Fibroblast of peridontal ligament (primary cell): ENCODE results near the gene ANKRD36.
"Not testable (repeated sequence)": the region's sequence is repeated elsewhere in the genome, so short reads cannot be mapped to it uniquely, and the experiment has no call there.

Source experiments
- DNase-seq: peaks from one replicate; pipeline ENCODE4 v3.0.0-alpha.2; 2010; ENCODE audit errors: extremely low read depth

ANKRD36 gene

DNA sequence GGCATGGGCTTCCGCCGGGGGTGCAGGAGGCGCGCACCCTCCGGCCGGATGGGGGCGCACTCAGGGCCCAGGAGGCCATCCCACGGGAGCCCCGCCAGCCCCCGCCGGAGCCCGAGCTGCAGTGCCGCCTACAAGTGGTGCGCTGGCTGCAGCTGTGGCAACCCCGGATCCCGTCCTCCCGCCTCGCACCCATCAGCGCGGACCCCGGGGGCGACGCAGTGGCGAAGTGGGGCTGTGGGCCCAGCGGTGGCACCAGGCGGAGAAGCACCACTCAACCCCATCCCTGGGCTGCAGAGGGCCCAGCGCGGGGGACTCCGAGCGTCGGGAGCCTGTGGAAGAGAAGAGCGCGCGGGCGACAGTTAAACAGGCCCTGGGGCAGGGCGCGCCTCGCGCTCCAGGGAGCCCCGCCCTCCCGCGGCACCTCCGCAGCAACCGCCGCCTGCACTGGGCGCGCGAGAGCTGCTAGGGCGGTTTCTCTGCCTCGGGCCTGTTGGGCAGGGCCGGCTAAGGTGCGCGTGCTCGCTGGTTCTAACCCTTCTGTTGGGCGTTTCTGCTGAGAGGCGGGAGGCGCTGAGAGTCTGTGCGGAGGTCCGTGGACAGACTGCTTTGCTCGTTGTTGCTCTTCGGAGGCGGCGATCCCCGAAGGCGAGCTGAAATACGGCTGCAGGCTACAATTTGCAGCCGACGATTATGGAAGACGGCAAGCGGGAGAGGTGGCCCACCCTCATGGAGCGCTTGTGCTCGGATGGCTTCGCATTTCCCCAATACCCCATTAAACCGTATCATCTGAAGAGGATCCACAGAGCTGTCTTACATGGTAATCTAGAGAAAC is at the start of gene ANKRD36:
Gene ANKRD36 (plus strand): TSS at position 104 of the 832 bp plus-strand sequence. CDS start 587 bp downstream, at position 691.
- DNase-seq, result peak; percentile 62

GRCh38 chr2:97066030-97066429 is 46.9 kb upstream of the ANKRD36 start:
- DNase-seq, result not testable (repeated sequence)

DNA sequence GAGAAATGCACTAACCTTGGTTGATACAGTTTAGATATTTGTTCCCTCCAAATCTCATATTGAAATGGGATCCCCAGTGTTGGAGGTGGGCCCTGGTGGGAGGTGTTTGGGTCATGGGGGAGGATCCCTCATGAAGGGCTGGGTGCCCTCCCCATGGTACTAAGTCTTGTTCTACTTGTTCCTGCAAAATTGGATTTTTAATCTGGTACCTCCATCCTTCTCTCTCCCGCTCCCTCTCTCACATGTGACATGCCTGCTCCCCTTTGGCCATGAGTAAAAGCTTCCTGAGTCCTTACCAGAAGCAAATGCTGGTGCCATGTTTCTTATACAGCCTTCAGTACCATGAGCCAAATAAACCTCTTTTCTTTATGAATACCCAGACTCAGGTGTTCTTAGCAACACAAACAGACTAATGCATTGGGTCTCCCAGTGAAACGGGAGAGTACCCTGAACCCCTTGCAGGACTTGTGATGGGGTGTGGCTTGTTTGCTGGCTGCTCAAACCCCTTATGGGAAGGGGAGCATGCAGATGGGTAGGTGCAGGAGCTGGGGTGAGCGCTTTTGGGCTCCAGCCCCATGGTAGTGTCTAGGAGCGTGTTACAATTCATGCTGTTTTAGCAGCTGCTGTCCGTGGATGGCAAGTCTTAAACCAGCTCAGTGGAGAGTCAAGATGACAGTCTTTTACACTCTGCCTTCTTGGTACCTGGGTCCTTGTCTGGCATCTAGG is 45.5 kb upstream of the ANKRD36 start:
- no peak for DNase-seq

DNA sequence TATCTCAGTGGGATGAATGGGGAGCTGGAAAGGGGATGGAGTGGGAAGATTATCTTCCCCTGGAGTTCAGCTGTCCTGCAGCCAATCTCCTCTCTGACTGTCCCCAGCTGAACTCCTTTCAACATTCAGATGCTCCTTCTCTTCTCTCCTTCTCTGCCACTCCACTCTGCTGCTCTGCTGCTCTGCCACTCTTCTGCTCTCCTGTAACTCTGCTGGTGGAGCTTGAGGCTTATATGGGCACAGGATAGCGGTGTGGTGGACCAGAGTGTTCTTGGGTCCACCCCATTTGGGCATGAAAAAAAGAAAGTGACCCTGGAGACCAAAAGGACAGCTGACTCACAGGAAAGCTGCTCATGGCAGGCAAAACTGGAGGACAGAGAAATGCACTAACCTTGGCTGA is 44.9 kb upstream of the ANKRD36 start:
- no peak for DNase-seq

- not testable (repeated sequence) for DNase-seq
Measured at GRCh38 chr2:97068722-97069121, 44.2 kb upstream of the ANKRD36 start.

DNA sequence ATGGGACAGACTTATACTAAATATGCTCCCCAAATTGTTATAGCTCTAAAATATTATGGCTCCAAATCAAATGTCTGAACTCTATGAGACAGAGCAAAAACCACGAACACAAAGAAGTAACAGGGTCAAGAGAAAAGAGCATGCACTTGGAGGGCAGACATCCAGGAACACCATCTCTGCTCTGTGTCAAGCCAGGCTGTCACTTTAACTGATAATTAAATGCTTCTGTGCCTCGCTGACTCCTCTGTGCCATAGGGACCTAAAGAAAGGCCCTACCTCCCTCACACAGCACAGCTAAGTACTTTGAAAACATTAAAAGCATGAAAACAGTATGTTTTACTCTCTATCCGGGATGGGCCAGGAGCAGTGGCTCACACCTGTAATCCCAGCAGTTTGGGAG is 42.0 kb upstream of the ANKRD36 start:
- not testable (repeated sequence) for DNase-seq

DNA sequence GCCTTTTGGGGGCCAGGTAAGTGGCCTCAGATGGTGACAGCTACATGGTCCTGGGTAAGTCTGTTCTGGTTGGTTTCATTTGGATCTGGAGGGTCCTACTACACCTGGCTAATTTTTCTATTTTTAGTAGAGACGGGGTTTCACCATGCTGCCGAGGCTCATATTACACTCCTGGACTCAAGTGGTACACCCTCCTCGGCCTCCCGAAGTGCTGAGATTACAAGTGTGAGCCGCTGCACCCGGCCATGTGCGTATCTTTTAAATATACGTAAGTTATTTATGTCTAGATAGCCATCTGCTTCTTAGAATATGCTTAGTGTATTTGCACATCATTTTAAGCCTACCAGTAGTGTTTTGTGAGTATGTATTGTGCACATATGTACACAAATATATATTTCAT is 35.7 kb upstream of the ANKRD36 start:
- DNase-seq, result not testable (repeated sequence)

DNA sequence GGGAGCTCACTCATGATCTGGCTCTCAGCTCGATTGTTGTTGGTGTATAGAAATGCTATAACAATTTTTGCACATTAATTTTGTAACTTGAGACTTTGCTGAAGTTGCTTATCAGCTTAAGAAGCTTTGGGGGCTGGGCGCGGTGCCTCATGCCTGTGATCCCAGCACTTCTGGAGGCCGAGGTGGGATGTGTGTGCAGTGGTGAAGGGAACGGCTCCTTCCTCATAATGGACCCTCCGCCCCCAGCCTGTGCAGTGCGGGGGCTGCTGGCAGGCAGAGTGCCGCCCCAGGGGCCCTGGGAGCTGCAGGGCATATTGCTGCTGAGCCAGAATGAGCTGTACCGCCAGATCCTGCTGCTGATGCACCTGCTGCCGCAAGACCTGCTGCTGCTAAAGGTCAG is 32.1 kb upstream of the ANKRD36 start:
- not testable (repeated sequence) for DNase-seq

DNA sequence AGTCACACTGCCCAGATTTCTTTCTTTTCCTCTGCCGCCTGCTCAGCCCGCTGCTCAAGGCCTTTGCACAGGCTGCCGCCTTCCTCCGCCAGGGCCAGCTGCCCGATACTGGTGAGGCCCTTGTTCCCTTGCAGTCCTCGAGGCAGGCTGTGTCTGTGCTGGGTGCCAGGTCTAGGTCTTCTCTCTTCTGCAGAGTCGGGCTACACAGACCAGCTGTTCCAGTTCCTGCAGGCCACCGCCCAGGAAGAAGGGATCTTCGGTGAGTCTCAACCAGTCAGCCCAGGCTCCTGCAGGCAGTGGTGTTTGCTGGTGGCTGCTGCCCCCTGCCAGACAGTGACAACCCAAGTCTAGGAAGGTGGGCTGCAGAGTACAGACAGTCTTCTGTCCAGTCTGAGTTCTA is 30.7 kb upstream of the ANKRD36 start:
- not testable (repeated sequence) for DNase-seq

- DNase-seq, result not testable (repeated sequence)
Measured at GRCh38 chr2:97083516-97083915, 29.4 kb upstream of the ANKRD36 start.

DNA sequence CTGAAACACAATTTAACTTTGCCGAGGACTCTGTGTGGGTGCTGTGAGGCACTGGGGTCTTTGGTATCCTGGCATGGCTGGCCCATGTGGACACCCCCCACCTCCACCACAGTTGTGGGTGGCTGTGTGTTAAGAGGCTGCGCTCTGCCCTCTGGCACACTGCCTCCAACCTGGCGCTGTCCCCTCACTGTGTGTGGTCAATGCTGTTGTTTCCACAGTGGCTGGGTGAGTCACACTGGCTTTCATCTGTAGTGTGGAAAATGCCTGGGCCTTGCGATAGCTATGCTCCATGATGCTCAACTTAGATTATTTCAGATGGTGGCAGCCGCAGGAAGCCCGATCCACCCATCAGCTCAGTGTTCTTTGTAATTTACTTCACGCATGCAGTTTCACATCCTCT is 27.9 kb upstream of the ANKRD36 start:
- not testable (repeated sequence) for DNase-seq

- DNase-seq, result not testable (repeated sequence)
Measured at GRCh38 chr2:97088706-97089105, 24.2 kb upstream of the ANKRD36 start.

DNA sequence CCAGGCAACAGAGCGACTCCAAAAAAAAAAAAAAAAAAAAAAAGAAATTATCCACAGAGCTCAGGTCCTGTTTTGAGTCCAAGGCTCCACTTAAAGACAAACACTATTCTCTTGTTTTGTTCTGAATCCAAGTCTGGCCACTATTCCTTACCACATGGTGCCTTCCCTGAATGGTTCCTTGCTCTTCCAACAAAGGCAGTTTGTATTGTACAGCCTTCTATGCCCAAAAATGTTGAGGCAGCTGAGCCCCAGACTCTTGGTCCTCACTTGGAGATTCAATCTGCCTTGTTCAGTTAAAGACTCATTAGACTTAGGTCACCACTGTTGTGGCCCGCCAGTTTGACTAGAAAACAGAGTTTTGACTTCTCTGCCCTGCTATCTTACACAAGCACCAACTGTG is 20.0 kb upstream of the ANKRD36 start:
- not testable (repeated sequence) for DNase-seq

GRCh38 chr2:97093983-97094771 is 18.8 kb upstream of the ANKRD36 start:
- DNase-seq, result not testable (repeated sequence)

DNA sequence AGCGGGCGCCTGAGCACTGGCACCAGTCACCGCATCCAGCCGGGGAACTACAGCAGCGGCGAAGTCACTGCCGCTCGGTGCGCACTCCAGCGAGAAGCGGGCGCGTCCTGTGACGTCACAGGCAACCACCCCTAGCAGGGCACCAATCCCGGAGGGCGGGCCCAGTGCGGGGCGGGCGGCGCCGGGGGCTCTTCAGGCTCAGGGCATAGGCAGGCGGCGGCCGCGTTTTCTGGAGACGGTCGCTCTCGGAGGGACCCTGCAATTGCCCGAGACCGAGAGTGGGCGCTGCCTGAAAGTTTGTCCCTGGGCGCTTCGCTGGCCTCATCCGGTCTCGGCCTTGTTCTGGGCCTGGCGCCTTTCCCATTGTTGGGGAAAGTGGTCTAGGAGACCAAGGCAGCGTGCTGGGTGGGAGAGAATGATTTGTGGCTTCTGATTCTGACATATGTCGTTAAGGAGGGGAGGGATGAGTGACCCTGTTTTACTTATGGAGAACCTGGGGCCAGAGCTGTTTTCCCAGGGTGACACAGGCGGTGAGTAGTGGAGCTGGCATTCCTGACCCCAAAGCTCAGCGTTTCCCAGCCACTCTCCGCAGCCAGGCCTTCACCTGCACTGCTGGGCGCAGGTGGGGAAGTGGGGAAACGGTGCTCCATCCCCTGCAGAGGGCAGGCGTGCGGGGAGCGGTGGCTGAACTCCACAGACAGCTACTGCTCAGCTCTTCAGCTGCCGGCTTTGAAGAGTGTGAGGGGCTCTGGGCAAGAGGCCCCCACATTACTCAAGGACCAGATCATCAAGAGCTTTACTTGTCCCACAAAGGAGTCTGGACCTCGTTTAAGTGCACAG is 18.0 kb upstream of the ANKRD36 start, which contains the start of gene FAHD2B:
Gene FAHD2B (minus strand): TSS at position 111 of the 840 bp plus-strand sequence. CDS start 3,176 bp downstream, outside the sequence.
- DNase-seq, result peak; percentile 25

DNA sequence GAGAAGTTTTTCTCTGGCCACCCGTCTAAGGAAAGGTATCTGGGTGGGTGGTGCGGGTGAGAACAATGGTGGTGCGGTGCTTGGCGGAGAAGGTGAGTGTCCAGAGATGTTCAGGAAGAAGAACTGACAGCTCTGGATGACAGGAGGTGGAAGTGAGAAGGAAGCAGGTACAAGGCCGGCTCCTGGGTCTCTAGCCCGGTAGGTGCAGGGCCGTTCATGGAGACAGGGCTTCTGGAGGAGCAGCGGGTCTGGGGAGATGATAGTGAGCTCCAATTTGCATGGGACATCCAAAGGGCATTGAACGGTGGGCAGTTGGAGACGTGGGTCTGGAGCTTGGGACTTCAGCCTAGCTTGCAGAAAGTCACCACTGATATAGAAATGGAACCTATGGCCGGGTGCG is 17.3 kb upstream of the ANKRD36 start:
- no peak for DNase-seq

DNA sequence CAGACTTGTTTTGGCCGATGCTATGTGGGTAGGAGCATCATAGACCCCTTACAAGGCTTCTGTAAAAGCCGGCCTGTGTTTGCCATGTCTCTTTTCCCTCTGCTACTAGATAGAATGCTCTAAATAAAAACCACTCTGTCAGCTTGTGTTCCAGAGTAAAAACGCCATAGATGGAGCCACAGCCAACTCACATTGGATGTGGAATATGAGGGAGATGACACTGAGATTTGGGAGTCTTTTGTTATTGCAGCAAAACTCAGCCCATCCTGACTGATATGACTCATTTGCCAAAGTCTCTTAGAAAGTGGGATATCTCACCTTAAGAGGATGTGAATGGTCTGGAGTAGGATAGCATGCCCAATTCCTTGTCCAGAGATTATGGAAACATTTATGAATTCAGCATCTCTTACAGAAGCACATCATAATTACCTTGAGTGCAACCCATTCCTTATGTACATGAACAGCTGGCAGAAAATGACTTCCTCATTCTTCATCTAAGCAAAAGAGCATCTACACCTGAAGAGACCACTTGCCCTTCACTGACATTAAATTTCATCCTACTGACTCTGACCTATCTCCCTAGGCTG is 14.1 kb upstream of the ANKRD36 start:
- DNase-seq, result not testable (repeated sequence)

DNA sequence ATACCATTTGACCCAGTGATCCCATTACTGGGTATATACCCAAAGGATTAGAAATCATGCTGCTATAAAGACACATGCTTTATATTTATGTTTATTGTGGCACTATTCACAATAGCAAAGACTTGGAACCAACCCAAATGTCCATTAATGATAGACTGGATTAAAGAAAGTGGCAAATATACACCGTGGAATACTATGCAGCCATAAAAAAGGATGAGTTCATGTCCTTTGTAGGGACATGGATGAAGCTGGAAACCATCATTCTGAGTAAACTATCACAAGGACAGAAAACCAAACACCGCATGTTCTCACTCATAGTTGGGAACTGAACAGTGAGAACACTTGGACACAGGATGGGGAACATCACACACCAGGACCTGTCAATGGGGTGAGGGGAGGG is 6.1 kb upstream of the ANKRD36 start:
- not testable (repeated sequence) for DNase-seq

- DNase-seq, result not testable (repeated sequence)
Measured at GRCh38 chr2:97111246-97111645, 1.7 kb upstream of the ANKRD36 start.

DNA sequence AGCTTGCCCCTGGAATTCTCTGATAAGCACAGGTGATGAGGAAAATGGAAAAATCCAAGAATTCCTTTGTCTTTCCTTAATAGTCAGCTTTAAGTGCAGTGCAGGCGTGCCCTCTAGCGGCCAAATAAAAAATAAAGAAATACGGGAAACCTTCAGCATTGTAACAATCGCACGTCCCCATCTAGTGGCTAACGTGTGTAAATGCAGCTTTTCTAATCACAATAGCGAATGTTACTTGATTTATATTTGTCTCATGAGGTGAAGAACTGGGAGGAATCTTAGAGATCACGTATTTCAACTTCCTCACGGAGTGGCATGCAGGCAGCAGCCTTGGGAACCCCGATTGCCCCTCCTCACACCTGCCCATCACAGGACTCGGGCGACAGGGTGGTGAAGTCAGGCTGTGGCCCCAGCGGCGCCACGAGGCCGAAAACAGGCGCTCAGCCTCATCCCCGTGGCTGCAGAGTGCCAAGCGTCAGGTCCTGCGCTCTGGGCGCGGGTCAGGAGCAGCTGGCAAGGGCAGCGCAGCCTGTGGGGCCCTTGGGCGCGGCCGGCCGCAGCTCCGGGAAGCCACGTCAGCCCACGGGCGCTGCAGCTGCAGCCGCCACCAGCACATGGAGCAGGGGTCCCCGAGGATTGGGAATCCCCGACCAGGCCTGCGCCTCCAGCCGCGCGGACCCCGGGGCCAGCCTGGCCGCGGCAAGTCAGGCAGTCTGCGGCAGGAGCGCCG is 468 bp upstream of the ANKRD36 start:
- DNase-seq, result peak; percentile 39
